ENCODE measurements around the gene CDX4.

The CDX4 gene

GRCh38 chrX:73446831-73447230 is at the start of gene CDX4:
TSS of gene CDX4 (plus strand) at chrX:73447053. CDS start at chrX:73447254, 201 bp downstream.
- H3K4me3 Mint-ChIP-seq: no peak within 1 kb of the TSS
- H3K36me3 Mint-ChIP-seq (ENCODE audit: insufficient read depth): no peaks in the 10 kb centered on the region
- no peaks in the 10 kb centered on the region for H3K4me1 Mint-ChIP-seq
- H3K9me3 Mint-ChIP-seq: peaks cover 6% of the 10 kb centered on the region
- H3K27me3 Mint-ChIP-seq: peaks cover 53% of the 10 kb centered on the region
- H3K27ac Mint-ChIP-seq (ENCODE audit: low read depth): no peak within 1 kb of the TSS
- ATAC-seq (replicated peaks; ENCODE audit: extremely low read depth, poor library complexity, severe bottlenecking) (no peak), DNase-seq (ENCODE audit: low spot score in 2 of 2) (no peak)

GRCh38 chrX:73398185-73398914 is 48.5 kb upstream of the CDX4 start:
- peaks cover 10% of the 10 kb centered on the region for H3K27me3 Mint-ChIP-seq
- no peaks in the 10 kb centered on the region for H3K9me3 Mint-ChIP-seq
- DNase-seq (ENCODE audit: low spot score in 2 of 2) (no peak), ATAC-seq (replicated peaks; ENCODE audit: extremely low read depth, poor library complexity, severe bottlenecking) (no peak)
- no peaks in the 10 kb centered on the region for H3K36me3 Mint-ChIP-seq (ENCODE audit: insufficient read depth)
- no peak overlapping the region for H3K27ac Mint-ChIP-seq (ENCODE audit: low read depth)
- H3K4me3 Mint-ChIP-seq: no peak overlapping the region
- no peaks in the 10 kb centered on the region for H3K4me1 Mint-ChIP-seq

GRCh38 chrX:73400136-73400748 is 46.6 kb upstream of the CDX4 start:
- DNase-seq (ENCODE audit: low spot score in 2 of 2): no peak
- Mint-ChIP-seq H3K27me3 (peaks cover 10% of the 10 kb centered on the region), H3K4me1 (no peaks in the 10 kb centered on the region), H3K27ac (ENCODE audit: low read depth) (no peak overlapping the region), H3K36me3 (ENCODE audit: insufficient read depth) (no peaks in the 10 kb centered on the region), H3K9me3 (no peaks in the 10 kb centered on the region), H3K4me3 (no peak overlapping the region)
- no peak for ATAC-seq (replicated peaks; ENCODE audit: extremely low read depth, poor library complexity, severe bottlenecking)

- Mint-ChIP-seq H3K9me3 (no peaks in the 10 kb centered on the region), H3K27me3 (peaks cover 10% of the 10 kb centered on the region)
Observed at GRCh38 chrX:73401591-73402266, 45.1 kb upstream of the CDX4 start.

GRCh38 chrX:73412930-73413329 is 33.9 kb upstream of the CDX4 start:
- H3K9me3 Mint-ChIP-seq: peaks cover 10% of the 10 kb centered on the region
- no peak for ATAC-seq (replicated peaks; ENCODE audit: extremely low read depth, poor library complexity, severe bottlenecking)
- no peaks in the 10 kb centered on the region for H3K27me3 Mint-ChIP-seq
- no peak overlapping the region for H3K27ac Mint-ChIP-seq (ENCODE audit: low read depth)
- H3K4me1 Mint-ChIP-seq: no peaks in the 10 kb centered on the region
- H3K4me3 Mint-ChIP-seq: no peak overlapping the region
- H3K36me3 Mint-ChIP-seq (ENCODE audit: insufficient read depth): peaks cover 1% of the 10 kb centered on the region
- DNase-seq (ENCODE audit: low spot score in 2 of 2): no peak

More at GRCh38 chrX:73401591-73402266, 45.1 kb upstream of the CDX4 start:
- H3K4me1 Mint-ChIP-seq: no peaks in the 10 kb centered on the region
- H3K4me3 Mint-ChIP-seq: no peak overlapping the region
- DNase-seq (ENCODE audit: low spot score in 2 of 2): no peak
- ATAC-seq (replicated peaks; ENCODE audit: extremely low read depth, poor library complexity, severe bottlenecking): no peak
- no peaks in the 10 kb centered on the region for H3K36me3 Mint-ChIP-seq (ENCODE audit: insufficient read depth)
- H3K27ac Mint-ChIP-seq (ENCODE audit: low read depth): no peak overlapping the region

- H3K36me3 Mint-ChIP-seq (ENCODE audit: insufficient read depth): no peaks in the 10 kb centered on the region
- H3K4me1 Mint-ChIP-seq: no peaks in the 10 kb centered on the region
Observed at GRCh38 chrX:73447311-73447794, 500 bp downstream of the CDX4 start.

GRCh38 chrX:73448379-73448778 is 1.5 kb downstream of the CDX4 start:
- H3K4me1 Mint-ChIP-seq: no peaks in the 10 kb centered on the region

More at GRCh38 chrX:73447311-73447794, 500 bp downstream of the CDX4 start:
- no peak overlapping the region for H3K4me3 Mint-ChIP-seq
- ATAC-seq (replicated peaks; ENCODE audit: extremely low read depth, poor library complexity, severe bottlenecking) (no peak), DNase-seq (ENCODE audit: low spot score in 2 of 2) (no peak)
- no peak overlapping the region for H3K27ac Mint-ChIP-seq (ENCODE audit: low read depth)
- H3K27me3 Mint-ChIP-seq: peaks cover 58% of the 10 kb centered on the region
- H3K9me3 Mint-ChIP-seq: peaks cover 6% of the 10 kb centered on the region

GRCh38 chrX:73455171-73455570 is 8.3 kb downstream of the CDX4 start:
- no peak for ATAC-seq (replicated peaks; ENCODE audit: extremely low read depth, poor library complexity, severe bottlenecking)
- H3K27me3 Mint-ChIP-seq: peaks cover 29% of the 10 kb centered on the region
- no peaks in the 10 kb centered on the region for H3K9me3 Mint-ChIP-seq
- no peaks in the 10 kb centered on the region for H3K36me3 Mint-ChIP-seq (ENCODE audit: insufficient read depth)
- H3K4me3 Mint-ChIP-seq: no peak overlapping the region
- no peak for DNase-seq (ENCODE audit: low spot score in 2 of 2)
- H3K27ac Mint-ChIP-seq (ENCODE audit: low read depth): no peak overlapping the region
- H3K4me1 Mint-ChIP-seq: no peaks in the 10 kb centered on the region

More at GRCh38 chrX:73448379-73448778, 1.5 kb downstream of the CDX4 start:
- Mint-ChIP-seq H3K36me3 (ENCODE audit: insufficient read depth) (no peaks in the 10 kb centered on the region), H3K27me3 (peaks cover 67% of the 10 kb centered on the region), H3K27ac (ENCODE audit: low read depth) (no peak overlapping the region), H3K4me3 (no peak overlapping the region), H3K9me3 (peaks cover 6% of the 10 kb centered on the region)
- no peak for ATAC-seq (replicated peaks; ENCODE audit: extremely low read depth, poor library complexity, severe bottlenecking)
- no peak for DNase-seq (ENCODE audit: low spot score in 2 of 2)

- DNase-seq (ENCODE audit: low spot score in 2 of 2) (no peak), ATAC-seq (replicated peaks; ENCODE audit: extremely low read depth, poor library complexity, severe bottlenecking) (no peak)
- no peaks in the 10 kb centered on the region for H3K4me1 Mint-ChIP-seq
- no peaks in the 10 kb centered on the region for H3K9me3 Mint-ChIP-seq
- no peak overlapping the region for H3K4me3 Mint-ChIP-seq
- no peaks in the 10 kb centered on the region for H3K36me3 Mint-ChIP-seq (ENCODE audit: insufficient read depth)
- H3K27me3 Mint-ChIP-seq: peaks cover 10% of the 10 kb centered on the region
- no peak overlapping the region for H3K27ac Mint-ChIP-seq (ENCODE audit: low read depth)
Observed at GRCh38 chrX:73457306-73457705, 10.5 kb downstream of the CDX4 start.

- Mint-ChIP-seq H3K9me3 (no peaks in the 10 kb centered on the region), H3K36me3 (ENCODE audit: insufficient read depth) (no peaks in the 10 kb centered on the region), H3K27me3 (no peaks in the 10 kb centered on the region), H3K4me1 (no peaks in the 10 kb centered on the region), H3K4me3 (no peak overlapping the region), H3K27ac (ENCODE audit: low read depth) (no peak overlapping the region)
- ATAC-seq (replicated peaks; ENCODE audit: extremely low read depth, poor library complexity, severe bottlenecking): no peak
- DNase-seq (ENCODE audit: low spot score in 2 of 2): no peak
Observed at GRCh38 chrX:73468376-73468775, 21.5 kb downstream of the CDX4 start.

GRCh38 chrX:73478961-73479360 is 32.1 kb downstream of the CDX4 start:
- DNase-seq (ENCODE audit: low spot score in 2 of 2) (no peak), ATAC-seq (replicated peaks; ENCODE audit: extremely low read depth, poor library complexity, severe bottlenecking) (no peak)
- Mint-ChIP-seq H3K27ac (ENCODE audit: low read depth) (no peak overlapping the region), H3K4me1 (no peaks in the 10 kb centered on the region), H3K27me3 (peaks cover 35% of the 10 kb centered on the region), H3K4me3 (no peak overlapping the region), H3K36me3 (ENCODE audit: insufficient read depth) (no peaks in the 10 kb centered on the region), H3K9me3 (peaks cover 16% of the 10 kb centered on the region)

- H3K27me3 Mint-ChIP-seq: peaks cover 35% of the 10 kb centered on the region
Observed at GRCh38 chrX:73481521-73481920, 34.7 kb downstream of the CDX4 start.

More at GRCh38 chrX:73481521-73481920, 34.7 kb downstream of the CDX4 start:
- no peak for DNase-seq (ENCODE audit: low spot score in 2 of 2)
- Mint-ChIP-seq H3K9me3 (peaks cover 18% of the 10 kb centered on the region), H3K27ac (ENCODE audit: low read depth) (no peak overlapping the region), H3K4me3 (no peak overlapping the region), H3K36me3 (ENCODE audit: insufficient read depth) (no peaks in the 10 kb centered on the region), H3K4me1 (no peaks in the 10 kb centered on the region)
- ATAC-seq (replicated peaks; ENCODE audit: extremely low read depth, poor library complexity, severe bottlenecking): no peak

All from central memory CD8-positive, alpha-beta T cell (primary cell).